GM10266 (cell line): ENCODE data around the gene YDJC.
"Not testable (repeated sequence)": the region's sequence is repeated elsewhere in the genome, so short reads cannot be mapped to it uniquely, and the experiment has no call there.

ENCODE experiments used
- DNase-seq: peaks from one replicate; pipeline ENCODE4 v3.0.0; 2012; ENCODE audit errors: extremely low spot score
- TF ChIP-seq, protein P1 (sequence below): IDR thresholded peaks from 2 replicates; pipeline ENCODE4 v1.5.1; 2012; ENCODE audit warnings: mild to moderate bottlenecking, low read depth; ENCODE audit not compliant: control insufficient read depth, insufficient read depth; ENCODE audit errors: missing control alignments

YDJC gene

DNA sequence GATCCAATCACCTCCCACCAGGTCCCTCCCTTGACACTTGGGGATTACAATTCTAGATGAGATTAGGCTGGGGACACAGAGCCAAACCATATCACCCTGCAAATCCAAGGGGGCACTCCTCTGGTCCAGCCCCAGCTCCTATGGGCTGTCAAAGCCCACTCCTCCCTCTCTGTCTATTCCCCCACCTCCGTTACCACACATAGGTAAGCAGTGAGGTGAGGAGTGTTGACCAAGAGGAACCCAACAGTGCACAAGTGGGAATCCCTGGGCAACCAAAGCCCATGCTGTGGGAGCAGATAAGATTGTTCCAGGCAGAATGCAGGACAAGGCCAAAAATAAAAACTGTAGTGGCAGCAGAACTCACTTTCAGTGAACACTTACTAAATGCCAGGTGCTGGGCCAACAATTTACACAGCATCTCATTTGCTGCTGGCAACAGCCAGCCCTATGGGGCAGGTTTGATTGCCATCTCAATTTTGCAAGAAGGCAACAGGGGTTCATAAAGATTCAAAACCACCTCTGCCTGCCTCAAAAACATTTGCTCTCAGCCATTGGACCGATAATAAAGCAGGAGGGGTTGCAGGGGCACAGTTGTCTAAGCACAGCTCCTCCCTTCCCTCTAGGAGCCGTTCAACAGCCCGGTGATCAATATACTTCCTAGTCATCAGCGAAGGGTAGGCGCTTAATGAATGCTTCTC lies 21.1 kb upstream of the YDJC start:
- no peak for DNase-seq
- TF ChIP-seq, protein P1, sequence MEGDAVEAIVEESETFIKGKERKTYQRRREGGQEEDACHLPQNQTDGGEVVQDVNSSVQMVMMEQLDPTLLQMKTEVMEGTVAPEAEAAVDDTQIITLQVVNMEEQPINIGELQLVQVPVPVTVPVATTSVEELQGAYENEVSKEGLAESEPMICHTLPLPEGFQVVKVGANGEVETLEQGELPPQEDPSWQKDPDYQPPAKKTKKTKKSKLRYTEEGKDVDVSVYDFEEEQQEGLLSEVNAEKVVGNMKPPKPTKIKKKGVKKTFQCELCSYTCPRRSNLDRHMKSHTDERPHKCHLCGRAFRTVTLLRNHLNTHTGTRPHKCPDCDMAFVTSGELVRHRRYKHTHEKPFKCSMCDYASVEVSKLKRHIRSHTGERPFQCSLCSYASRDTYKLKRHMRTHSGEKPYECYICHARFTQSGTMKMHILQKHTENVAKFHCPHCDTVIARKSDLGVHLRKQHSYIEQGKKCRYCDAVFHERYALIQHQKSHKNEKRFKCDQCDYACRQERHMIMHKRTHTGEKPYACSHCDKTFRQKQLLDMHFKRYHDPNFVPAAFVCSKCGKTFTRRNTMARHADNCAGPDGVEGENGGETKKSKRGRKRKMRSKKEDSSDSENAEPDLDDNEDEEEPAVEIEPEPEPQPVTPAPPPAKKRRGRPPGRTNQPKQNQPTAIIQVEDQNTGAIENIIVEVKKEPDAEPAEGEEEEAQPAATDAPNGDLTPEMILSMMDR, result no peak

DNA sequence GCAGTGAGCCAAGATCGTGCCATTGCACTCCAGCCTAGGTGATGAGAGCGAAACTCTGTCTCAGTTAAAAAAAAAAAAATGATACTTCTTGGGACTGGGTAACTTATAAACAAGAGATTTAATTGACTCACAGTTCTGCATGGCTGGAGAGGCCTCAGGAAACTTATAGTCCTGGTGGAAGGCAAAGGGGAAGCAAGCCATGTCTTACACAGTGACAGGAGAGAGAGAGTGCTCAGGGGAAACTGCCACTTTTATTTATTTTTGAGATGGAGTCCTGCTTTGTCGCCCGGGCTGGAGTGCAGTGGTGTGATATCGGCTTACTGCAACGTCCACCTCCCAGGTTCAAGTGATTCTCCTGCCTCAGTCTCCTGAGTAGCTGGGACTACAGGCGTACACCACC lies 20.5 kb upstream of the YDJC start:
- DNase-seq, result no peak
- TF ChIP-seq, protein P1, result no peak

DNA sequence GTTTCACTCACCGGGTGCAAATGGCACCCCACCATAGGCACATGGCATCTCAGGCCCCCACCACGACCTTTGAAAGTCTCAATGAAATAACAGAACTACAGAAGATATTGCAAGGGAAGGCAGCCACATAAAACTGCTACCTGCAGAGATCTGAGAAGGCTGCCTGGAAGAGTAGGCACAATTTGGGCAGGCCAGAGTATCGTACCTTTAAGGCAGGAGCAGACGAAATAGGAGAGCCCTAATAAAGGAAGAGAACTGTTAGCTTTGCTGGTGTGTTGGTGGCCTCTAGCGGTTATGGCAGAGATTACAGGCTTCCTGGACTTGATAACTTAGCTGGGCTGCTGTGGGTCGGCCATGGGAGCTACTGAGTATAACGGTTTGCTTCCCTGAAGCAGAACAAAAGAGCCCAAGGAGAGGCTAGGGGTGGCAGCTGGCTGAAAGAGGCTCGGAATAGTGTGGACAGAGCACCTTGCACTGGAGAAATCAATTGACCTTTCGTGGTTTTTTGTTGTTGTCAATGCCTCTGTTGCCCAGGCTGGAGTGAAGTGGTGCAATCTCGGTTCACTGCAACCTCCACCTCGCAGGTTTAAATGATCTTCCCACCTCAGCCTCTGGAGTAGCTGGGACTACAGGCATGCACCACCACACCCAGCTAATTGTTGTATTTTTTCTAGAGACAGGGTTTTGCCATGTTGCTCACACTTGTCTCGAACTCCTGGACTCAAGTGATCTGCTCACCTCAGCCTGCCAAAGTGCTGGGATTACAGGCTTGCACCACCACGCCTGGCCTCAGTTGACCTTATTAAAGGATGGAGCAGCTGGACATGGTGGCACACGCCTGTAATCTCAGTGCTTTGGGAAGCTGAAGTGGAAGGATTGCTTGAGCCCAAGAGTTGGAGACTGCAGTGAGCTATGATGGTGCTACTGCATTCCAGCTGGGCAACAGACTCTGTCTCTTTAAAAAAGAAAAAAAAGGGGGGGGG lies 17.1 kb upstream of the YDJC start:
- peak; percentile 81 for DNase-seq
- TF ChIP-seq, protein P1, result peak; percentile 89

- DNase-seq, result not testable (repeated sequence)
Observed at GRCh38 chr22:21645513-21645912, 15.7 kb upstream of the YDJC start.

DNA sequence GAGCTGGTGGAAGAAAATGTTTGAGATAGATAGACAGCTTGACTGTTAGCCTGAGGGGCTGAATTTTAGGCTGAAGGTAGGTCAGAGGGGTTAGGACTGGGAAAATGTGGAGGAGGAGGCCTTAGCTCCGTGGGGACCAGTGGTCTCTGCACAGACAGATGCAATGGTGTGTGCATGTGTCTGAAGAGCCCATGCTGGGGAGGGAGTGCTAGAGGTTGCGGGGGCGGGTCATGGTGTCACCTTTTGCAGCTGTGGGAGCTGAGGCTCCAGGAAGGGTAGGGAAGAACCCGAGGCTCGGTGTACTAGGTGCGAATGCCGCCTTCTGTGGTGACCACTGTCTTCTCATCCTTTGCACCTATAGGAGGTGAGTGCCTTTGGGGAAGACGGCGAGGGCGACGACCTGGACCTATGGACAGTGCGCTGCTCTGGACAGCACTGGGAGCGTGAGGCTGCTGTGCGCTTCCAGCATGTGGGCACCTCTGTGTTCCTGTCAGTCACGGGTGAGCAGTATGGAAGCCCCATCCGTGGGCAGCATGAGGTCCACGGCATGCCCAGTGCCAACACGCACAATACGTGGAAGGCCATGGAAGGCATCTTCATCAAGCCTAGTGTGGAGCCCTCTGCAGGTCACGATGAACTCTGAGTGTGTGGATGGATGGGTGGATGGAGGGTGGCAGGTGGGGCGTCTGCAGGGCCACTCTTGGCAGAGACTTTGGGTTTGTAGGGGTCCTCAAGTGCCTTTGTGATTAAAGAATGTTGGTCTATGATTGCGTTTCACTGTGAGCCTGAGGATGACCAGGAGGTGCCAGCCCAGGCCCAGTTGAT lies 13.9 kb upstream of the YDJC start:
- TF ChIP-seq, protein P1, result peak; percentile 40
- no peak for DNase-seq

DNA sequence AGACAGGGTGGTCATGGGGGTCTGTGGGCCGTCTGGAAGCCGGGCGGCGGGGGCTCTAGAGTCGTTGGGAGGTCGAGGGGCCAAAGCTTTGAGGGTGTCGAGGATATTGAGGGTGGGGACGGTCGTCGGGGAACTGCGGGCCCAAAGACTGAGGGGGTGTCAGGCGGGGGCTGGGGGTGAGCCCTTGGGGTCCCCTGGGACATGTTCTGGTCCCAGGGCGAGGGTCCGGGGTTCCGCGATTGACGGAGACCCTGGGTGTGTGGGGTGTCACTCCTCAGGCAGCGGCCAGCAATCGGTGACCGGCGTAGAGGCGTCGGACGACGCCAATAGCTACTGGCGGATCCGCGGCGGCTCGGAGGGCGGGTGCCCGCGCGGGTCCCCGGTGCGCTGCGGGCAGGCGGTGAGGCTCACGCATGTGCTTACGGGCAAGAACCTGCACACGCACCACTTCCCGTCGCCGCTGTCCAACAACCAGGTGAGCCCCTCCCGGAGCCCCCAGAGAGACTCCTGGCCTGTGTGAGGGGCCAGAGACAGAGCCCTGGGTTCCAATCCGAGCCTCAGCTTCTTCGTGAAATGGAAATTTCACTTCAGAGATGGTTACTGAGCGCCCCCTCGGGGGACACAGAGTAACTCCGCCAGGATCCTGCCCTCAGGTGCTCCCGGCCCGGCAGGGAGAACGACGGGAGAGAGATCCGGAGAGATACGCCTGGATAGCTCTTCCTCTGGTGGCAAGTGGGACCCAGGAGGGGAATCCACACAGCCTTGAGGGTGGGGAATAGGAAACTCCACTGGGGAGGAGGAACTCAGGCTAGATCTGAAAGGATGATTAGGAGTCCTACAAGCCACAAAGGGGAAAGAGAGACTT lies 13.0 kb upstream of the YDJC start:
- TF ChIP-seq, protein P1, result peak; percentile 70
- peak; percentile 79 for DNase-seq
